ENCODE results near the gene PLA2G7.

DNA sequence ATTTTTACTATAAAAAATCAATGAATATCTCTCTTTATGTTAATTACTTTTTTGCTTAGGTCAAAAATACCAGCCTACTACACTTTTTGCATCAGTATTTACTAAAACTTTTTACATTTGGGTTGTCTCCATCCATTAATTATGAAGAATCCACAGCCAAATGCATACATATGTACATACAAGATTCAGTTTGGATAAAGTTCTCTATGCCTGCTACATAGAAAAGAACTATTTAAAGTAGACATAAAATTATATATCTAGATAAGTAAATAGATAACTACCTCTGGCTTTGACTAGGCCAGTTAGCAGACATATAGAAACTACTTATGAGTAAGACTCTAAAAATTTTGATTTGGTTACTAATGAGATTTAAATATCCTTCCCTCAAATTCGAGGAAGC, 35.2 kb downstream of the PLA2G7 start:
- TF ChIP-seq SPI1 (IDR thresholded peaks at IDR 0.05; ENCODE audit: low read depth, low read length), result no peak
- no peak for TF ChIP-seq POLR2A (IDR thresholded peaks at IDR 0.05; ENCODE audit: low read depth, low read length)
- TF ChIP-seq POLR2AphosphoS5 (IDR thresholded peaks at IDR 0.05; ENCODE audit: low read depth, low read length), result no peak
- no peak for TF ChIP-seq TAF1 (IDR thresholded peaks at IDR 0.05; ENCODE audit: low read depth, low read length)

All from GM12891 (cell line).